LNCAP (cell line): Measurements from ENCODE around the gene ZNF669.

ENCODE experiments used
- TF ChIP-seq, protein P1 (sequence below): fragments of 450-650 bp; IDR thresholded peaks from 2 replicates; pipeline ENCODE4 v1.5.1; 2017; ENCODE audit warnings: mild to moderate bottlenecking

The ZNF669 gene

DNA sequence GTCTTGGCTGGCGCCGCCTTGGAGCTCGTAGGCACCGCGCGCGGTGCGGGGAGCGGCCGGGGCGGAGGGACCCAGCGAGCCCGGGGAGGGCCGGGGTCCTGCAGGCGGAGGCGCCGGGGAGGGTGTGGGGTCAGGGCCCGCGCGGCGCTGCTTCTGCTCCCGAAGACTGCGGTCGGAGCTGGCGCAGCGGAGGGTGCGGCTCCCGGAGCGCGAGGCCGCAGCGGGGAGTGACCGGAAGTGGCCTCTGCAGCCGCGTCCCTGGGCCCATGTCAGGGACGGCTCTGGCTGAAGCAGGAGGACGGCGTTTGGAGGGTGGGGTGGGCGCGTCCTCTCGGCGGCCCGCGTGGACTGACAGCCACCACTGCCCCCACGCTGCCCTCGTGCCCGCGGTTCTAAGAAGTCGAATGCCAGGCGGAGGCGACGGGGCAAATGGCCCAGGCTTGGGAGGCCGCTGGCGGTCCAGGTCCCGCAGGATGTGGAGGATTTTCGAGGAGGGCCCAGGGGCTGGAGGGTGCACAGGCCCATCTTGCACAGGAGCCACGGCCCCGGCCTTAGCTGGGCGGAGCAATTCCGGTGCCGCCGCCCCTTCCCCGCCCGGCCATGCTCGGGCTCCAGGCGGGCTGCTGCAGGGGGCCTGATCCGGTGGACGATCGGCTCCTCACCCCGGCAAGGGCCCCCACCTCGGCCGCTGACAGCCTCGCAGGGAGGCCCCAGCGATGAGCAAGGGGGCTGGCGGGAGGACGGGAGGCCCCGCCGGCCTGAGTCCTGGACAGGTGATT lies 7.7 kb upstream of the ZNF669 start:
- TF ChIP-seq, protein P1, sequence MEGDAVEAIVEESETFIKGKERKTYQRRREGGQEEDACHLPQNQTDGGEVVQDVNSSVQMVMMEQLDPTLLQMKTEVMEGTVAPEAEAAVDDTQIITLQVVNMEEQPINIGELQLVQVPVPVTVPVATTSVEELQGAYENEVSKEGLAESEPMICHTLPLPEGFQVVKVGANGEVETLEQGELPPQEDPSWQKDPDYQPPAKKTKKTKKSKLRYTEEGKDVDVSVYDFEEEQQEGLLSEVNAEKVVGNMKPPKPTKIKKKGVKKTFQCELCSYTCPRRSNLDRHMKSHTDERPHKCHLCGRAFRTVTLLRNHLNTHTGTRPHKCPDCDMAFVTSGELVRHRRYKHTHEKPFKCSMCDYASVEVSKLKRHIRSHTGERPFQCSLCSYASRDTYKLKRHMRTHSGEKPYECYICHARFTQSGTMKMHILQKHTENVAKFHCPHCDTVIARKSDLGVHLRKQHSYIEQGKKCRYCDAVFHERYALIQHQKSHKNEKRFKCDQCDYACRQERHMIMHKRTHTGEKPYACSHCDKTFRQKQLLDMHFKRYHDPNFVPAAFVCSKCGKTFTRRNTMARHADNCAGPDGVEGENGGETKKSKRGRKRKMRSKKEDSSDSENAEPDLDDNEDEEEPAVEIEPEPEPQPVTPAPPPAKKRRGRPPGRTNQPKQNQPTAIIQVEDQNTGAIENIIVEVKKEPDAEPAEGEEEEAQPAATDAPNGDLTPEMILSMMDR, result no peak

DNA sequence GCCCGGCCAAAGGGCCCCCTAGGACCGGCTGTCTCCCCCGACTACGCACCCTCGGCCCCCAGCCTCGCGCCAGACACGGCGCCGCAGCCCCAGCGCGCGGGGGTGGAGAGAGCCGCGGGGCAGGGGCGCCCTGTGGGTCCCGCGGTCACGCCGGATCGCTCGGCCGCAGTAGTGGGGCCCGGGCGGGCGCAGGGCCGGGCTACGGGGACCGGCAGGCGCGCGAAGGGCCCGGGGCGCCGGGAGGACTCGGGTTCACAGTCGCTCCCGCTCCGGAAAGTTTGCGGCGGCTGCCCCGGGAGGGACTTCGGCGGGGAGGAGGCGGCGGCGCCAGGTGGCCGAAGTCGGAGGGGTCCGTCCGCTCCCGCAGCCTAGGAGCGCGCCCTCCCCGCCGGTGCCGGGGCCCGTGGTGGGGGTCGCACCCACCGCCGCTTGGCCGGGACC lies 7.1 kb upstream of the ZNF669 start:
- TF ChIP-seq, protein P1, result no peak

DNA sequence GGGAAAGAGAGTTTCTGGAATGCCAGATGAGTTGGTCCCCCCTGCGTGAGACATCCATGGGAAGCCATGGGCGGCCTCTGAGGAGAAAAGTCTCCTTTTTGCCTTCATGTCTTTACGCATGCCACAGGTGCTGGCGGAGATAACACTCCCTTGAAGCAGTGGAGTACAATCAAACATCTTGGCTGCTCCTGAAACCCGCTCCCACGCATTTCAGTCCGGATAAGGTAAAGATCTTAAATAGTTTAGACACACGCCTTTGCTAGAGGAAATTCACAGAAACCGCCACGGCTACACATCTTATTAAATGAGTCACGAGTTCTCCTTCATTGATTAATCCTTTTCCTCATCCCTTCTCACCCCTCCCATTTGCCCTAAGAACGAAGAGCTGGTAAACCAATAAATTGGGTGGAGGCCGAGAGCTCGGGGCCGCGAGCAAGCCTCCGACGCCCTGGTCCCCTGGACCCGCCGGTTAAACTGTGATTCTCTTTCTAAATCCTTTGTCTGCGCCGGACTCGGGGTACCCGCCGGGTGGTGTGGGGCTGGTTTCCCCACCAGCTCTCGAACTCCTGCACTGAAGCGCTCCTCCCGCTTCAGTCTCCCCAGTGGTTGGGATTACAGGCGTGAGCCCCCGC lies 6.6 kb upstream of the ZNF669 start:
- TF ChIP-seq, protein P1, result no peak

DNA sequence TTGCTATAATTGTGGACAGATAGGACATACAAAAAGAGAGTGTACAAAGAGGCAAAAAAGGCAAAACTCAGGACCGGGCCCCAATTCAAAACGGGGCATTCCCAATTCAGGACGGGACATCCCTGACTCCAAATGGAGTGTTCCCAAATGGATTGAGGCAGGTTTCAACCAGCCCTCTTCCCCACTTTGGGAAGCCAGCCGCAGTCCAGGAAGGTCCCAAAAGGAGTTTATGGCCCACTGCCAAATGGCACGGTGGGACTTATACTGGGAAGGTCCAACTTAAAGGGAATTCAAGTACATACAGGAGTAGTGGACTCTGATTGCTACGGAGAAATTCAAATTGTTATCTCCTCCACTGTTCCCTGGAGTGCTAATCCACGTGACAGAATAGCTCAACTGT lies 3.5 kb upstream of the ZNF669 start:
- TF ChIP-seq, protein P1, result no peak

DNA sequence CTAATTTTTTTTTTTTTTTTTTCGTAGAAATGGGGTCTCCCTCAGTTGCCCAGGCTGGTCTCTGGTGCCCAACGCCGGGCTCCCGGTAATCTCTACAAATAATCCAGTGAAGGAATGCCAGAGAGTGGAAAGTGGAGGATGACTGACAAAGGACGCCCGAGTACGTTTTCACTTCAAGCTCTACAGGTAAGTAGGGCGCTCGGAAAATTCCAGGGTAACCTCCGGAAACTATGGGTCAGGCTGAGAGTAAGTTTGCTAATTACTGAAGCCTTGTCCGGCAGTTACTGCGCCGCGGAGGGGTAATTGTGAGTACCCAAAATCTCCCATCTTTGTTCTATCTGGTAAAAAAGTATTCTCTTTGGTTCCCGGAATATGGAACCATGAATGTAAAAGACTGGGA lies 1.8 kb upstream of the ZNF669 start:
- TF ChIP-seq, protein P1, result no peak

DNA sequence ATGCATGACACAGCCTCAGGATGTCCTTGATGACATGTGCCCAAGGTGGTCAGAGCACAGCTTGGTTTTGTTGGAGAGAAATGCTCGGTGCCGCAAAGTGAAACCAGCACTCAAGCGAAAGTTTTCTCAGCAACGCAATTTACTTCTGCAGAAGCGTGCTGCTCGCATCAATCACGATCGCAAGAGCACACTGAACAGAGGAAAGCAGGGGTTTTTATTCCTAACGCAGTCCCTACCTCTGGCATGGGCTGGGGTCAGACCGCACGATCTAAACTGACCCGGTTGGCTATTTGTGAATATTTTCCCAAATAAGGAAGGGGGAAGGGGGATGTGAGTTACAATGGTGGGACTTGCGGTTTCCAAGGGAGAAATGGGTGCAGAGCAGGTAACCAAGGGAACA lies 809 bp upstream of the ZNF669 start:
- TF ChIP-seq, protein P1, result no peak

DNA sequence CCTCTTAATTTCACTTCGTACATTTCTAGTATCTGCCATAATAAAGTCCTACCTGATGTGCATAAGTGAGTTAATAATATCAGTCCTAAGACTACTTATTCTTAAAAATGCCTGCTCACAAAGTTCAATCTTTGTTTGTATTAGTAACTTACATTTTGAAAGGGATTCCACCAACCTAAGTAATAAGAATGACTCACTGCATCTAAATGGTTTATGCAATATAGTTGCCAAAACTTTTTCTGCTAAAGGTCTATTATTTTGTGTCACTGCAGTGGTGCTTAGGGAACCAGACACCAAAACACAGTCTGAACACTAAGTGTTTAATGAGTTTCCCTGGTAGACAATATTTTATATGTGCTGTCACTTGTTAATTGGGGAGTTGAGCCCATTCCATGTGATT lies 1.8 kb downstream of the ZNF669 start:
- TF ChIP-seq, protein P1, result no peak
